OCI-LY1 (cell line): ENCODE data around the gene RAP1GDS1.

ENCODE experiments used
- H2AFZ ChIP-seq: fragments of 200-600 bp; sonication (generic), shearing (Covaris generic); 2 replicates; pipeline ENCODE4 v1.6.0; 2014; ENCODE audit warnings: antibody characterized with exemption, mild to moderate bottlenecking, low read length
- H3F3A ChIP-seq: fragments of 200-600 bp; sonication (generic), shearing (Covaris generic); 2 replicates; pipeline ENCODE4 v1.6.0; 2014; ENCODE audit warnings: mild to moderate bottlenecking, antibody characterized with exemption, low read length, moderate library complexity; ENCODE audit not compliant: insufficient read depth
- H3K27ac ChIP-seq: fragments of 200-600 bp; sonication (generic); 2 replicates; pipeline ENCODE4 v1.5.1; 2014; ENCODE audit warnings: low read length, mixed run types, mild to moderate bottlenecking, low read depth; ENCODE audit not compliant: poor library complexity, severe bottlenecking
- H3K27me3 ChIP-seq: fragments of 200-600 bp; sonication (generic); 2 replicates; pipeline ENCODE4 v1.6.0; 2014; ENCODE audit warnings: antibody characterized with exemption, mild to moderate bottlenecking, low read length, moderate library complexity; ENCODE audit not compliant: insufficient read depth
- H3K36me3 ChIP-seq: fragments of 200-600 bp; sonication (generic); 2 replicates; pipeline ENCODE4 v1.6.1; 2014; ENCODE audit warnings: mild to moderate bottlenecking, antibody characterized with exemption, low read length, moderate library complexity, mixed read lengths; ENCODE audit not compliant: insufficient read depth
- H3K4me1 ChIP-seq: fragments of 200-600 bp; sonication (generic); 2 replicates; pipeline ENCODE4 v1.5.1; 2014; ENCODE audit warnings: mild to moderate bottlenecking, low read length, moderate library complexity; ENCODE audit not compliant: insufficient read depth, severe bottlenecking
- H3K4me2 ChIP-seq: fragments of 200-600 bp; sonication (generic), shearing (Covaris generic); 2 replicates; pipeline ENCODE4 v1.6.1; 2014; ENCODE audit warnings: low read length
- H3K4me3 ChIP-seq: fragments of 200-600 bp; sonication (generic); 2 replicates; pipeline ENCODE4 v1.5.1; 2014; ENCODE audit warnings: low read length, low read depth, mild to moderate bottlenecking, mixed read lengths; ENCODE audit not compliant: poor library complexity, severe bottlenecking
- H3K79me2 ChIP-seq: fragments of 200-600 bp; shearing (Covaris generic); 2 replicates; pipeline ENCODE4 v1.6.1; 2016; ENCODE audit warnings: mixed run types, low read length, mixed read lengths; ENCODE audit not compliant: insufficient read depth
- H3K9ac ChIP-seq: fragments of 200-600 bp; sonication (generic), shearing (Covaris generic); 2 replicates; pipeline ENCODE4 v1.6.1; 2014; ENCODE audit warnings: mild to moderate bottlenecking, low read length, mixed read lengths
- H3K9me2 ChIP-seq: fragments of 200-600 bp; sonication (generic), shearing (Covaris generic); 2 replicates; pipeline ENCODE4 v1.6.1; 2014; ENCODE audit warnings: low read depth, mild to moderate bottlenecking, low read length, mixed read lengths
- H3K9me3 ChIP-seq: fragments of 200-600 bp; shearing (Covaris generic); 2 replicates; pipeline ENCODE4 v1.6.1; 2014; ENCODE audit warnings: low read length, mixed read lengths
- H4K20me1 ChIP-seq: fragments of 200-600 bp; sonication (generic), shearing (Covaris generic); 2 replicates; pipeline ENCODE4 v1.6.0; 2016; ENCODE audit warnings: mild to moderate bottlenecking, low read length; ENCODE audit not compliant: insufficient read depth
- CTCF ChIP-seq: fragments of 200-600 bp; sonication (generic), shearing (Covaris generic); IDR thresholded peaks from 2 replicates; pipeline ENCODE4 v1.5.1; 2017; ENCODE audit warnings: mild to moderate bottlenecking, antibody characterized with exemption, low read length, moderate library complexity, mixed read lengths
- EZH2 ChIP-seq: fragments of 200-600 bp; sonication (generic), shearing (Covaris generic); IDR thresholded peaks from 2 replicates; pipeline ENCODE4 v1.8.0; 2017; ENCODE audit warnings: borderline replicate concordance, mixed run types, mild to moderate bottlenecking, antibody characterized with exemption, low read length, moderate library complexity, mixed read lengths

Gene RAP1GDS1

GRCh38 chr4:98260579-98261404 lies at the start of gene RAP1GDS1:
RAP1GDS1 (plus strand) TSS chr4:98261384; CDS start chr4:98261566, 182 bp downstream.
- H3K4me3 ChIP-seq, result peak within 1 kb of the TSS; percentile 86
- peaks cover 38% of the 10 kb centered on the region for H3K79me2 ChIP-seq
- H4K20me1 ChIP-seq, result no peaks in the 10 kb centered on the region
- no peaks in the 10 kb centered on the region for H3K9me3 ChIP-seq
- TF ChIP-seq EZH2 (no peak), CTCF (no peak)
- H3K27ac ChIP-seq, result peak within 1 kb of the TSS; percentile 11
- peak within 1 kb of the TSS; percentile 46; the same call in 1 of the 2 replicates for H2AFZ ChIP-seq
- no peaks in the 10 kb centered on the region for H3K36me3 ChIP-seq
- H3K9ac ChIP-seq, result peak within 1 kb of the TSS; percentile 94
- no peaks in the 10 kb centered on the region for H3F3A ChIP-seq
- H3K4me1 ChIP-seq, result peaks cover 23% of the 10 kb centered on the region
- H3K9me2 ChIP-seq, result no peaks in the 10 kb centered on the region
- no peaks in the 10 kb centered on the region for H3K27me3 ChIP-seq
- H3K4me2 ChIP-seq, result peak within 1 kb of the TSS; percentile 75

- Histone ChIP-seq H3K27ac (no peak overlapping the region), H3F3A (no peaks in the 10 kb centered on the region; the same call in 1 of the 2 replicates), H3K9me2 (no peaks in the 10 kb centered on the region; the same call in 1 of the 2 replicates), H3K9ac (no peak overlapping the region), H3K27me3 (no peaks in the 10 kb centered on the region), H3K79me2 (no peaks in the 10 kb centered on the region), H3K36me3 (no peaks in the 10 kb centered on the region), H3K4me3 (no peak overlapping the region), H3K4me2 (no peak overlapping the region), H3K9me3 (no peaks in the 10 kb centered on the region), H2AFZ (no peak overlapping the region), H4K20me1 (no peaks in the 10 kb centered on the region), H3K4me1 (no peaks in the 10 kb centered on the region)
- no peak for TF ChIP-seq EZH2
- TF ChIP-seq CTCF, result no peak
Observed at GRCh38 chr4:98222306-98222705, 38.9 kb upstream of the RAP1GDS1 start.

GRCh38 chr4:98226396-98226795 lies 34.8 kb upstream of the RAP1GDS1 start:
- no peaks in the 10 kb centered on the region for H3K9me3 ChIP-seq
- H3K9ac ChIP-seq, result no peak overlapping the region
- no peaks in the 10 kb centered on the region for H3K79me2 ChIP-seq
- H4K20me1 ChIP-seq, result no peaks in the 10 kb centered on the region
- H3F3A ChIP-seq, result no peaks in the 10 kb centered on the region; the same call in 1 of the 2 replicates
- TF ChIP-seq CTCF, result no peak
- TF ChIP-seq EZH2, result no peak
- H3K4me3 ChIP-seq, result no peak overlapping the region
- no peak overlapping the region for H2AFZ ChIP-seq
- no peak overlapping the region for H3K4me2 ChIP-seq
- no peaks in the 10 kb centered on the region for H3K4me1 ChIP-seq
- H3K27me3 ChIP-seq, result no peaks in the 10 kb centered on the region
- no peak overlapping the region for H3K27ac ChIP-seq
- no peaks in the 10 kb centered on the region for H3K36me3 ChIP-seq
- H3K9me2 ChIP-seq, result no peaks in the 10 kb centered on the region; the same call in 1 of the 2 replicates
